Limb (tissue), 2 donors: ENCODE measurements around the gene DEPDC4.
"Not testable (repeated sequence)": the region's sequence is repeated elsewhere in the genome, so short reads cannot be mapped to it uniquely, and the experiment has no call there.

Experiments
- DNase-seq, 2 donors: peaks; one replicate each; pipeline ENCODE4 v3.0.0-alpha.2; 2016; ENCODE audit errors: extremely low spot score in 2 of 2

The DEPDC4 gene

GRCh38 chr12:100265107-100265506, 1.8 kb downstream of the DEPDC4 start:
- not testable (repeated sequence) for DNase-seq

DNA sequence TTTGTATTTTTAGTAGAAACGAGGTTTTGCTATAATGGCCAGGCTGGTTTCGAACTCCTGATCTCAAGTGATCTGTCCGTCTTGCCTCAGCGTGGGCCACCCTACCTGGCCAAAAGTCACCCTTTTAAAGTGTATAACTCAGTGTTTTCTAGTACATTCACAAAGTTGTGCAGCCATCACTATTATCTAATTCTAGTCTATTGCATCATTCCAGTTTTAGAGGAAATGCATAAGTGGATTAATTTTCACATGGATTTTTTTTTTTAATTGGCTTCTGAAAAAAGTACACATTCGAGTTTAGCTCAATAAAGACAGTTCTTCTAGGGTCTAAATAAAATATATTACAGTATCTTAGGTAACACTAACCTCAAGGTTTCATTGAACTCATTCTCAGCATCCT, 3.7 kb downstream of the DEPDC4 start:
- no peak for DNase-seq

GRCh38 chr12:100258127-100258526, 8.8 kb downstream of the DEPDC4 start:
- no peak for DNase-seq

DNA sequence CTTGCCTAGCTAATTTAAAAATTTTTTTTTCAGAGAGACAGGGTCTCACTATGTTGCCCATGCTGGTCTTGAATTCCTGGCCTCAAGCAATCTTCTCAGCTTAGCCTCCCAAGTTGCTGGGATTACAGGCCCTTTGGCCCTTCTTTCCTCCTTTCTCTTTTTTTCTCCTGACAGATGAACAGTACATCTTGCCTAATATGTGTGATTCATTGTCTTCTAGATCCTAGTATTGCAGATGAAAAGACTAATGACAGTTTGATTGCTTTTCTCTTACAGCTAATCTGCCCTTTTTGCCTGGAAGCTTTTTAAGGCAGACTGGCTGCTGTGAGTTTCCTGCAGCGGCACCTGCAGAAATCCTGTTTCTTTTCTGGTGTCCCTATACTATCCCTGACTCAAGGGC, 12.0 kb downstream of the DEPDC4 start:
- no peak for DNase-seq

DNA sequence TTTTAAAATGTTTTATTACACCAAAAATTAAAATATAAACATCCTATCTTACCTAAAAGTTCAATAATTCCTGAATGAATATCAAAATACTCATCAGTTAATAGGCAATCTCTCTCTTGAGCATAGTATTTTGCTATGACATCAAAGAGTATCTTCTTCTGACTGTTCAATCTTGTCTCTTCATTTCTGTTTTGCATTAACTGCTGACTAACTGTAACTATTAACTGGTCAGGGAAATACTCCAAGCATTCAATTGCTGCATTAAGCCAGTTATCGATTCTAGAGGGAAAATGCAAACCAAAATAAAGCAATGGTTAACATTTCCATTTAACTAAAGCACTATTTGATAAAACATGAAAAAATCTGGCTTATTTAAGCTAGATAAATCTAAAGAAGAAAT, 13.4 kb downstream of the DEPDC4 start:
- DNase-seq: no peak

- no peak for DNase-seq
These were observed 15.0 kb downstream of the DEPDC4 start for GRCh38 chr12:100251917-100252316.

DNA sequence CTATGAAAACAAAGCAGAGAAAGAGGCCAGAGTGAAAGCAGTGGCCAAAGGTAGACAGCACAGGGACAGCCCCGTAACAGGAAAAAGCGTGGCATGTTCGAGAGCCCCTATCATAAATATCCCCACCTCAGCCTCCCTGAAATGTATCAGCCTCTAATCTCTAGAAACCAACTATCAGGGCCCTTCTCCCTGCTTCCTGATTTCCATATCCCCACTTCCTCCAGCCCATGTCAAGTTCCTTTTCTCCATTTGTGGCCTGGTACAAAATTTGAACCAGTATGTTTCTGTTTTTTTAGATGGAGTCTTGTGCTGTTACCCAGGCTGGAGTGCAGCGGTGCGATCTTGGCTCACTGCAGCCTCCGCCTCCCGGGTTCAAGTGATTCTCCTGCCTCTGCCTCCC, 16.9 kb downstream of the DEPDC4 start:
- no peak for DNase-seq

DNA sequence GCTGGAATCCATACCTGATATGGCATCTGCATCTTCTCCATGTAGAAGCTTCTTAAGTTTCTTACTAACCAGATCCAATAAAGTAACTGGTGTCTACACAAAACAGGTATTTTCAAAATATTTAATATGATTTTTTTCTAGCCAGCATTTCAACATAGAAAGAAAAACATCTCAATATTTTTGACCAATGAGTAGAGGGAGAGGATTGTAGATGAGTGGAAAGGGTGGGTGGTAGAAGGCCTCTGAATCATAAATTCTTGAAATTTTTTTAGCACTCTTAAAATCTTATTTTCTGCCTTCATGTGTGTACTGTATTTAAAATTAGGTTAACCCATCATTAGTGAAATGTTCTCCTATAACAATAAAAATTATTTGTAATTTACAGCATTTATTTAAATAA, 18.0 kb downstream of the DEPDC4 start:
- DNase-seq: no peak

DNA sequence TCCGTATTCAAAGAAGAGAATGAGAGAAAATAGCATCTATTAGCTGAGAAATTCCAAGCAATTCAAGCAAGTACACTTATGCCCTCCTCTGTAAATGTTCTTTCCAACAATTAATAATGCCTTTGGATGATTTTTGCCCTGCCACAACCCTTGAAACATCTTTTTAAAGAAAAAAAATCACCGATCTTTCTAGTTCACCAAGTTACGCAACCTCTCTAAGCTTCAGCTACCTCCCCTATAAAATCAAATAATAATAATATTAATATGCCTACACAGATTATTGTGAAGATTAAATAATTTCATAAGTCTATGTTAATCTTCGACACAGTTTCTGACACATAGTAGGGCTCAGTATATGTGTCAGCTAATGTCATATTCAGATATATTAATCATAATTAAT, 19.1 kb downstream of the DEPDC4 start:
- DNase-seq: no peak

DNA sequence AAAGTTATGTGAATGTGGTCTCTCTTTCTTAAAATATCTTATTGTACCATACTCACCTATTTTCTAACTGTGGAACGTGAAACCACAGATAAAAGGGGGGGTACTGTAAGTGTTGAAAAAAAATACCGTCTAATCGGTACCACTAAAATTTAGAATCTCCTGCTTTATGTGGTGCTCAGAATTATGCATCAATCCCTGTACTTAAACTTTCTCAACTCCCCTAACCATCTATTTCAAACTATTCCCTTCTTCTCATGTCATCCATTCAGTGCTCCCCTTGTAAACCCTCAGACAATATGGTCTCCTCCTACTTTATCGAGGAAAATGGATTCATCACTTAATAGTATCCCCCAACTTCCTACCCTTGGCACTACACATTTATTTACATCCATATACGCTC, 23.7 kb downstream of the DEPDC4 start:
- no peak for DNase-seq

DNA sequence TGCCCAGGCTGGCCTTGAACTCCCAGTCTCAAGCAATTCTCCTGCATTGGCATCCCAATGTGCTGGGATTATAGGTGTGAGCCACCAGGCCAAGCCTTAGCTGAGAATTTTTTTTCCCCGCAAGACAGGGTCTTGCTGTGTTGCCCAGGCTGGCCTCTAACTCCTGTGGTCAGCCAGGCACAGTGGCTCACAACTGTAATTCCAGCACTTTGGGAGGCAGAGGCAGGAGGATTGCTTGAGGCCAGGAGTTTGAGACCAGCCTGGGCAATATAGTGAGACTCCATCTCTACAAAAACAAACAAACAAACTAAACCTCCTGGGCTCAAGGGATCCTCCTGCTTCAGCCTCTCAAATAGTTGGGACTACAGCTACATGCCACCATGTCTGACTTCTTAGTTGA, 27.3 kb downstream of the DEPDC4 start:
- DNase-seq: no peak

DNA sequence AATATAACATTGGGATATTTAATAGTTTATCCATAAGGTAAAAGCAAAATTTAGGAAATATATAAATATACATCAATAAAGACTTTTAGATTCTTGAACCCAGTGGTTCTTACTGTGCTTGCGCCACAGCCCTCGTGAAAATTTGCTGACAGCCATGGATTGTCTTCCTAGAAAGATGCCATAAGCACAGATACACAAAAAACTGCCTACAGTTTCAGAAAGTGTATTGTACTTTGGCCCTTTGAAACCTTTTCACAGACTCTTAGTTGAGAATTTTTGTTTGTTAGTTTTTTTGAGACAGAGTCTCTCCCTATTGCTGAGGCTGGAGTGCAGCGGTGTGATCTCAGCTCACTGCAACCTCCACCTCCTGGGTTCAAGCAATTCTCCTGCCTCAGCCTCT, 28.1 kb downstream of the DEPDC4 start:
- DNase-seq: no peak

DNA sequence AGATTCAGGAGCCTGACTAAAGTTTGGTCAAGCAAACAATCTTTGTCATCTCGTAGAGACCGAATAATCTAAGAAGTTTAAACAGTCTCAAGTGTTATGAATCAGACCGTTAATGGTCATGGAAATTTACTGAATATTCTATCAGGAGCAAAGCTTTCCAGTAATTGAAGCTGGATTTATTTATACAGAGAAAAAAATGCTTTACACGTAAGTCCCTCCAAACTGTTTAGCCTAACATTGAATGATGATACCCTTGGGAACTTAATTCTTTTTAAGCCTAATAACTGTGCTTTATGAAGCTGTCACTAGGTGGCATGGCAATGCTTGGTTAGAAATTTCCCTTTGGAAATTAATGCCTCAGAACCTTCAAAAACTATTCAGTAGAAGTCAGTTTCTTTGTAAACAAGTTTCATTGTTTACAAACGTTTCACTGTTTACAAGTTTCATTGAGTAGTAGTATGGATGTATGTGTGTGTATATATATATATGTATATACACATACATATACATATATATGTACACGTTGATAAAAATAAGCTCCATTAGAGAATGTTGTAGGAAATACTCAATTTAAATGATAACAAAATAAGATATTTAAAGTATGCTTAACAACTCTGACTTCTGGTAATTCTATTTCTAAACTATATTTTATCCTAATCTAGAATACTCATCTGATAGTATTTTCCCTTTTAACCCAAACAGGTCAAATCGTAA, 32.1 kb downstream of the DEPDC4 start:
- peak in 1 of 2 donors; percentile 51 for DNase-seq

DNA sequence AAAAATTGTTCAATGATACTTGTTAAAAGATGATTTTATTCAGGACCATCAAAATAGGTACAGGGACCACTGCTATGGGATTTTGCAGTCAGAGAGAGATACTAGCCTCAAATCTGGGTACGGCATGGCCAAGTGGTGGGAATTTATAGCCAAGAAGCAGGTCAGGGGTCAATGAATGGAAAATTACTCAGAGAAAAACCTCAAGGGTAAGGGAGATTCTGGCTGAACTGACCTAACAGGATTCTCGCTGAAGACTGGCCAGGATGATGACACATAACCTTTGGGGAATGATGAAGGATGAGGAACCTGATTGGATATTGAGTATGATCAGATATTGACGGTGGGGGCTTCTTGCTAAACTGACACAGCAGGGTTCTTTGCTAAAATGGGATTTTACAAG, 32.7 kb downstream of the DEPDC4 start:
- no peak for DNase-seq

GRCh38 chr12:100231873-100232272, 35.0 kb downstream of the DEPDC4 start:
- not testable (repeated sequence) for DNase-seq

DNA sequence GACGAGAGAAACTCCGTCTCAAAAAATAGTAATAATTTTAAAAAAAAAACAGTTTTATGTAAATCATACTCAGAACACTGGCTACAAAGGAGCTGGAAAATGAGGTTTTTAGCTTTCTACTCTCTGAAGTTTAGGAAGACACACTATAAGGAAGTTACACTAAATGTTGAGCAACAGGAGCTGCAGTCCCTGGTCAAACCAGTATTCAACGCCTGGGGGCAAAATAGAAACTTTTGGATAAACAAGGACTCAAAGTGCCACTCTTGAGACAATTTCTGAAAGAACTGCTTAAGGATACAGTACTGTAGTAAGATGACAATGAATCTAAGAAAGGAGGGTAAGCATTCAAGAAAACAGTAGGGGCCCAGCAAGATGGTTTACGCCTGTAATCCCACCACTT, 37.0 kb downstream of the DEPDC4 start:
- no peak for DNase-seq

GRCh38 chr12:100229036-100229635, 37.7 kb downstream of the DEPDC4 start:
- no peak for DNase-seq

GRCh38 chr12:100225491-100225890, 41.4 kb downstream of the DEPDC4 start:
- no peak for DNase-seq

DNA sequence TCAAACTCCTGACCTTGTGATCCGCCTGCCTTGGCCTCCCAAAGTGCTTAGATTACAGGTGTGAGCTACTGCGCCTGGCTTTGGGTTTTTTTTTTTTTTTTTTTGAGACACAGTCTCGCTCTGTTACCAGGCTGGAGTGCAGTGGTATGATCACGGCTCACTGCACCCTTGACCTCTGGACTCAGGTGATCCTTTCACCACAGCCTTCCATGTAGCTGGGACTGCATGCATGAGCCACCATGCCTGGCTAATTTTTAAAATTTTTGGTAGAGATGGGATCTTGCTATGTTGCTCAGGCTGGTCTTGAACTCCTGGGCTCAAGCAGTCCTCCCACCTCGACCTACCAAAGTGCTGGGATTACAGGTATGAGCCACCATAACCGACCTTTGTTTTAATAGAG, 44.7 kb downstream of the DEPDC4 start:
- DNase-seq: not testable (repeated sequence)

- DNase-seq: no peak
These were observed 45.4 kb downstream of the DEPDC4 start for GRCh38 chr12:100221523-100221922.

- no peak for DNase-seq
These were observed 47.4 kb downstream of the DEPDC4 start for GRCh38 chr12:100219328-100220109.

- DNase-seq: no peak
These were observed 50.5 kb downstream of the DEPDC4 start for GRCh38 chr12:100216337-100216736.

GRCh38 chr12:100215209-100215608, 51.7 kb downstream of the DEPDC4 start:
- no peak for DNase-seq
